ENCODE data around the gene TMEM253.

DNA sequence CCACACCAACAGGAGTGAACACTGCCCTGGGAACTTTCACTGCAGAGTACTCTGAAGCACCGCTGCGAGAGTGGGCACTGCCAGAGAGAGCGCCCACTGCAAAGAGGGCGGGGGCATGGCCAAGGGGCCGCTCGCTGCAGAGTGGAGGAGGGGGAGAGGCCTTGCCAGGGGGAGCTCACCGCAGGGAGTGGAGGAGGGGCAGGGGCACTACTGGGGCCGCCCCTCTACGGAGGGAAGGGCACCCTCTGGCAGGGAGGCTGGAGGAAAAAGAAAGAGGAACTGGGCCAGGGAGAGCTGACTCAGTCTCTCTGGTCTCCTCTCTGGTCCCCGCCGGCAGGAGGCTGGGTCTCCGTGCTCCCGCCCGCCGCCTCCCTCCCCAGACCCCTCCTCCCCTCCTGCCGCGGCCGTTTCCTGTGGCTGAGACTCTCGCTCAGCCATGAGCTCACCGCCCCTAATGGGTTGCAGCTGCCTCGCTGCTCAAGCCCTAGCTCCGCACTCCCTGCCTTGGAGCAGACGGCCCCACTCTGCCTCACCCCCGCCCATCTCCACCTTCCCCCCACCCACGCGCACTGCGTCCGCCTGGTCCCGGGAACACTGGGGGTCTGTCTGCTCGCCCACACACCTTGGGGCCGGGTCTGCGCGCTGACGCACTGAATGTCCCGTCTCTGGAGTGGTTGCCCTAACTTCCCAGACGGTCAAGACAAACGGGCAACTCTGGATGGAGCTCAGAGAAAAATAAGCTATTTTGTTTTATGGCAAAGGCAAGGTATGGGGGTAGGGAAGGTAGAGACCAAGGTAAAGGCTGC is 29.4 kb upstream of the TMEM253 start:
- TF ChIP-seq POLR2A (IDR thresholded peaks at IDR 0.05) (peak in 1 of 4 donors; percentile 19), CTCF (IDR thresholded peaks at IDR 0.05) (no peak)

Data from esophagus squamous epithelium (tissue), 4 donors.